HEK293 (cell line): ENCODE measurements around the gene IL4R.

ENCODE experiments used
- CTCF ChIA-PET: fragments of 350-600 bp; formaldehyde crosslinking; extraction: SDS; loops from one replicate; lab custom pipeline; 2021; ENCODE audit warnings: antibody characterized with exemption; lab: Yijun Ruan, JAX
- POLR2A ChIA-PET: fragments of 300-600 bp; formaldehyde crosslinking; extraction: SDS; loops from one replicate; lab custom pipeline; 2020; ENCODE audit warnings: antibody characterized with exemption, inconsistent platforms; lab: Yijun Ruan, JAX
- H3K27ac ChIP-seq: fragments of 200-500 bp; sonication (Bioruptor generic); 2 replicates; pipeline ENCODE4 v1.5.1; 2014; ENCODE audit warnings: low read depth, low read length, control low read depth, inconsistent platforms; ENCODE audit errors: extremely low read depth
- H3K36me3 ChIP-seq, 2 experiments: fragments of 200-500 bp in 1 of 2; sonication (Bioruptor generic) in 1 of 2; 1 replicate in 1 of 2; 2 replicates in 1 of 2; pipeline ENCODE4 v1.5.1; 2014 to 2017; ENCODE audit warnings: inconsistent platforms in 2 of 2, low read length in 2 of 2; ENCODE audit not compliant: control insufficient read depth in 2 of 2, insufficient read depth in 1 of 2
- H3K4me1 ChIP-seq: fragments of 200-500 bp; sonication (Bioruptor generic); 2 replicates; pipeline ENCODE4 v1.5.1; 2014; ENCODE audit warnings: mild to moderate bottlenecking, low read length, inconsistent platforms; ENCODE audit not compliant: control insufficient read depth, insufficient read depth
- H3K4me3 ChIP-seq: 2 replicates; pipeline ENCODE4 v1.5.1; 2011; ENCODE audit warnings: low read depth, mild to moderate bottlenecking, control low read depth, low read length, moderate library complexity
- H3K9me3 ChIP-seq: fragments of 200-500 bp; sonication (Bioruptor generic); 2 replicates; pipeline ENCODE4 v1.5.1; 2014; ENCODE audit warnings: low read depth, low read length, inconsistent platforms; ENCODE audit not compliant: control insufficient read depth, insufficient read depth
- FEZF1 ChIP-seq: fragments of 450-650 bp; formaldehyde crosslinking; IDR thresholded peaks from 2 replicates; pipeline ENCODE4 v1.5.1; 2016; ENCODE audit warnings: missing biosample characterization, missing genetic modification characterization
- GLIS1 ChIP-seq: fragments of 450-650 bp; formaldehyde crosslinking; IDR thresholded peaks from 2 replicates; pipeline ENCODE4 v1.5.1; 2016; ENCODE audit warnings: missing biosample characterization, missing genetic modification characterization
- KLF1 ChIP-seq: fragments of 450-650 bp; formaldehyde crosslinking; IDR thresholded peaks from 2 replicates; pipeline ENCODE4 v1.5.1; 2016; ENCODE audit warnings: missing biosample characterization, missing genetic modification characterization
- KLF16 ChIP-seq: fragments of 450-650 bp; formaldehyde crosslinking; IDR thresholded peaks from 2 replicates; pipeline ENCODE4 v1.5.1; 2017; ENCODE audit warnings: missing biosample characterization, missing genetic modification characterization
- OSR2 ChIP-seq: fragments of 450-650 bp; formaldehyde crosslinking; IDR thresholded peaks from 2 replicates; pipeline ENCODE4 v1.5.1; 2016; ENCODE audit warnings: missing biosample characterization, missing genetic modification characterization
- PRDM10 ChIP-seq: fragments of 450-650 bp; formaldehyde crosslinking; IDR thresholded peaks from 2 replicates; pipeline ENCODE4 v1.5.1; 2016; ENCODE audit warnings: missing biosample characterization, missing genetic modification characterization
- ZBTB26 ChIP-seq: fragments of 450-650 bp; formaldehyde crosslinking; optimal IDR thresholded peaks from 2 replicates; pipeline ENCODE3; 2016; ENCODE audit warnings: missing biosample characterization, mild to moderate bottlenecking, missing genetic modification characterization
- ZNF121 ChIP-seq: fragments of 450-650 bp; formaldehyde crosslinking; IDR thresholded peaks from 2 replicates; pipeline ENCODE4 v1.5.1; 2016; ENCODE audit warnings: missing biosample characterization, missing genetic modification characterization
- ZNF146 ChIP-seq: fragments of 450-650 bp; formaldehyde crosslinking; IDR thresholded peaks from 2 replicates; pipeline ENCODE4 v1.5.1; 2016; ENCODE audit warnings: missing biosample characterization, missing genetic modification characterization
- ZNF335 ChIP-seq: fragments of 450-650 bp; formaldehyde crosslinking; conservative IDR thresholded peaks from 2 replicates; pipeline ENCODE4 v1.5.1; 2016; ENCODE audit warnings: missing biosample characterization, missing genetic modification characterization
- ZNF473 ChIP-seq: fragments of 450-650 bp; formaldehyde crosslinking; IDR thresholded peaks from 2 replicates; pipeline ENCODE4 v1.5.1; 2017; ENCODE audit warnings: missing biosample characterization, missing genetic modification characterization
- ZNF513 ChIP-seq: fragments of 450-650 bp; IDR thresholded peaks from 2 replicates; pipeline ENCODE4 v1.5.1; 2018; ENCODE audit warnings: missing biosample characterization, missing genetic modification characterization
- ZNF518A ChIP-seq: fragments of 450-650 bp; formaldehyde crosslinking; conservative IDR thresholded peaks from 2 replicates; pipeline ENCODE4 v1.5.1; 2016; ENCODE audit warnings: low read depth, missing biosample characterization, missing genetic modification characterization
- ZNF521 ChIP-seq: fragments of 450-650 bp; formaldehyde crosslinking; IDR thresholded peaks from 2 replicates; pipeline ENCODE4 v1.5.1; 2017; ENCODE audit warnings: missing biosample characterization, mild to moderate bottlenecking, missing genetic modification characterization
- ZNF561 ChIP-seq: fragments of 450-650 bp; IDR thresholded peaks from 2 replicates; pipeline ENCODE4 v1.5.1; 2018; ENCODE audit warnings: missing biosample characterization, missing genetic modification characterization, borderline replicate concordance
- ZNF629 ChIP-seq: fragments of 450-650 bp; formaldehyde crosslinking; IDR thresholded peaks from 2 replicates; pipeline ENCODE4 v1.5.1; 2017; ENCODE audit warnings: missing biosample characterization, missing genetic modification characterization
- ZNF639 ChIP-seq: fragments of 450-650 bp; formaldehyde crosslinking; IDR thresholded peaks from 2 replicates; pipeline ENCODE4 v1.5.1; 2016; ENCODE audit warnings: missing biosample characterization, missing genetic modification characterization
- ZNF830 ChIP-seq: fragments of 450-650 bp; IDR thresholded peaks from 2 replicates; pipeline ENCODE4 v1.5.0; 2018; ENCODE audit warnings: missing biosample characterization, missing genetic modification characterization, low read depth, mild to moderate bottlenecking, moderate library complexity

The IL4R gene

GRCh38 chr16:27325736-27326135, 12.0 kb downstream of the IL4R start:
- Histone ChIP-seq H3K27ac (no peak overlapping the region), H3K9me3 (no peaks in the 10 kb centered on the region)
- no peak for TF ChIP-seq ZNF629
- no peak for TF ChIP-seq ZNF146 (tag by site-specific recombination)
- no peak for TF ChIP-seq ZNF639 (tag by site-specific recombination)
- TF ChIP-seq ZNF121 (tag by site-specific recombination): no peak
- TF ChIP-seq KLF16: no peak
- TF ChIP-seq OSR2 (tag by site-specific recombination): no peak
- TF ChIP-seq ZBTB26: no peak
- TF ChIP-seq, all 188 proteins: peak for 0
- Histone ChIP-seq H3K4me3 (no peak overlapping the region), H3K4me1 (no peaks in the 10 kb centered on the region), H3K36me3 (no peaks in the 10 kb centered on the region)
- CTCF ChIA-PET: interaction anchor here (0.6 kb wide), 1 partner anchor 54 kb away, joined by 4 read pairs; no protein-coding TSS in a partner anchor
- POLR2A ChIA-PET: no interaction called here

GRCh38 chr16:27326251-27326650, 12.5 kb downstream of the IL4R start:
- Histone ChIP-seq H3K4me3 (no peak overlapping the region), H3K9me3 (no peaks in the 10 kb centered on the region), H3K4me1 (no peaks in the 10 kb centered on the region), H3K27ac (no peak overlapping the region), H3K36me3 (peaks cover 0 to 2% of the 10 kb centered on the region in 2 experiments; a peak in 1 of 3 replicates)
- TF ChIP-seq ZNF518A (tag by site-specific recombination) (no peak), GLIS1 (no peak), ZNF561 (tag by site-specific recombination) (no peak), KLF1 (tag by site-specific recombination) (no peak), ZNF521 (tag by site-specific recombination) (no peak), ZNF335 (tag by site-specific recombination) (no peak), PRDM10 (tag by site-specific recombination) (no peak), ZNF513 (no peak), ZNF830 (tag by site-specific recombination) (no peak), FEZF1 (no peak), ZNF473 (no peak)
- ChIA-PET POLR2A (no interaction called here), CTCF (interaction anchor here (0.6 kb wide), 1 partner anchor 55 kb away, joined by 4 read pairs; no protein-coding TSS in a partner anchor)
